DOHH2 (cell line): ENCODE results near the gene SBF1.

ENCODE experiments used
- EZH2phosphoT487 ChIP-seq: fragments of 200-600 bp; sonication (generic); IDR thresholded peaks from 2 replicates; pipeline ENCODE4 v1.6.1; 2017; ENCODE audit warnings: borderline replicate concordance, mild to moderate bottlenecking, antibody characterized with exemption, low read length, moderate library complexity, mixed read lengths
- TF ChIP-seq, protein P1 (sequence below): fragments of 200-600 bp; sonication (generic); IDR thresholded peaks from one replicate; pipeline ENCODE4 v1.5.1; 2014; ENCODE audit warnings: antibody characterized with exemption, mild to moderate bottlenecking, low read depth, low read length; ENCODE audit not compliant: poor library complexity, severe bottlenecking

- TF ChIP-seq, protein P1, sequence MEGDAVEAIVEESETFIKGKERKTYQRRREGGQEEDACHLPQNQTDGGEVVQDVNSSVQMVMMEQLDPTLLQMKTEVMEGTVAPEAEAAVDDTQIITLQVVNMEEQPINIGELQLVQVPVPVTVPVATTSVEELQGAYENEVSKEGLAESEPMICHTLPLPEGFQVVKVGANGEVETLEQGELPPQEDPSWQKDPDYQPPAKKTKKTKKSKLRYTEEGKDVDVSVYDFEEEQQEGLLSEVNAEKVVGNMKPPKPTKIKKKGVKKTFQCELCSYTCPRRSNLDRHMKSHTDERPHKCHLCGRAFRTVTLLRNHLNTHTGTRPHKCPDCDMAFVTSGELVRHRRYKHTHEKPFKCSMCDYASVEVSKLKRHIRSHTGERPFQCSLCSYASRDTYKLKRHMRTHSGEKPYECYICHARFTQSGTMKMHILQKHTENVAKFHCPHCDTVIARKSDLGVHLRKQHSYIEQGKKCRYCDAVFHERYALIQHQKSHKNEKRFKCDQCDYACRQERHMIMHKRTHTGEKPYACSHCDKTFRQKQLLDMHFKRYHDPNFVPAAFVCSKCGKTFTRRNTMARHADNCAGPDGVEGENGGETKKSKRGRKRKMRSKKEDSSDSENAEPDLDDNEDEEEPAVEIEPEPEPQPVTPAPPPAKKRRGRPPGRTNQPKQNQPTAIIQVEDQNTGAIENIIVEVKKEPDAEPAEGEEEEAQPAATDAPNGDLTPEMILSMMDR: no peak
- TF ChIP-seq EZH2phosphoT487: no peak
Measured at GRCh38 chr22:50418624-50419023, 56.2 kb downstream of the SBF1 start.
